ENCODE results near the gene DDB1. TPM values are rescaled to one million over a fixed set of nuclear protein-coding genes. Genes with fewer than 3 reads are reported as not detected.

The DDB1 gene
- total RNA-seq, 1 donor from 2014 or later, result 126 TPM

GRCh38 chr11:61275191-61275590, 57.7 kb downstream of the DDB1 start:
- DNase-seq (no peak), ATAC-seq (no peak)
- TF ChIP-seq CTCF (IDR thresholded peaks at IDR 0.05), result no peak
- Histone ChIP-seq H3K4me3 (no peak overlapping the region), H3K27me3 (no peaks in the 10 kb centered on the region), H3K4me1 (no peaks in the 10 kb centered on the region), H3K27ac (no peak overlapping the region), H3K36me3 (no peaks in the 10 kb centered on the region), H3K9me3 (no peaks in the 10 kb centered on the region)
- intact Hi-C loops (cut with DNase I), result no loop called here

- Histone ChIP-seq H3K36me3 (no peaks in the 10 kb centered on the region), H3K27ac (no peak overlapping the region), H3K4me3 (no peak overlapping the region), H3K27me3 (no peaks in the 10 kb centered on the region), H3K4me1 (no peaks in the 10 kb centered on the region), H3K9me3 (no peaks in the 10 kb centered on the region)
- no peak for TF ChIP-seq CTCF (IDR thresholded peaks at IDR 0.05)
- ATAC-seq, result no peak
- intact Hi-C loops (cut with DNase I), result no loop called here
- DNase-seq, result no peak
Observed at GRCh38 chr11:61274084-61274483, 58.8 kb downstream of the DDB1 start.

- Histone ChIP-seq H3K27me3 (no peaks in the 10 kb centered on the region), H3K9me3 (no peaks in the 10 kb centered on the region), H3K4me1 (no peaks in the 10 kb centered on the region), H3K4me3 (no peak overlapping the region), H3K27ac (no peak overlapping the region), H3K36me3 (no peaks in the 10 kb centered on the region)
- intact Hi-C loops (cut with DNase I), result no loop called here
- no peak for TF ChIP-seq CTCF (IDR thresholded peaks at IDR 0.05)
- ATAC-seq, result peak; percentile 94
- peak; percentile 90 for DNase-seq
Observed at GRCh38 chr11:61273178-61274078, 59.5 kb downstream of the DDB1 start.

GRCh38 chr11:61272731-61273130, 60.2 kb downstream of the DDB1 start:
- intact Hi-C loops (cut with DNase I), result no loop called here
- Histone ChIP-seq H3K27me3 (no peaks in the 10 kb centered on the region), H3K4me1 (no peaks in the 10 kb centered on the region), H3K9me3 (no peaks in the 10 kb centered on the region), H3K27ac (no peak overlapping the region), H3K4me3 (no peak overlapping the region), H3K36me3 (no peaks in the 10 kb centered on the region)
- ATAC-seq (no peak), DNase-seq (no peak)
- no peak for TF ChIP-seq CTCF (IDR thresholded peaks at IDR 0.05)

GRCh38 chr11:61270354-61271076, 62.4 kb downstream of the DDB1 start:
- H3K9me3 ChIP-seq, result no peaks in the 10 kb centered on the region
- no peak for ATAC-seq
- no peak for TF ChIP-seq CTCF (IDR thresholded peaks at IDR 0.05)
- no peak overlapping the region for H3K27ac ChIP-seq
- DNase-seq, result no peak
- intact Hi-C loops (cut with DNase I), result no loop called here
- H3K4me3 ChIP-seq, result no peak overlapping the region
- H3K27me3 ChIP-seq, result no peaks in the 10 kb centered on the region
- no peaks in the 10 kb centered on the region for H3K4me1 ChIP-seq
- H3K36me3 ChIP-seq, result no peaks in the 10 kb centered on the region

Data from upper lobe of right lung (tissue), 1 donor.